DOHH2 (cell line): ENCODE measurements around the gene ODC1.

ENCODE experiments used
- EZH2phosphoT487 ChIP-seq: fragments of 200-600 bp; sonication (generic); IDR thresholded peaks from 2 replicates; pipeline ENCODE4 v1.6.1; 2017; ENCODE audit warnings: borderline replicate concordance, mild to moderate bottlenecking, antibody characterized with exemption, low read length, moderate library complexity, mixed read lengths
- TF ChIP-seq, protein P1 (sequence below): fragments of 200-600 bp; sonication (generic); IDR thresholded peaks from one replicate; pipeline ENCODE4 v1.5.1; 2014; ENCODE audit warnings: antibody characterized with exemption, mild to moderate bottlenecking, low read depth, low read length; ENCODE audit not compliant: poor library complexity, severe bottlenecking

DNA sequence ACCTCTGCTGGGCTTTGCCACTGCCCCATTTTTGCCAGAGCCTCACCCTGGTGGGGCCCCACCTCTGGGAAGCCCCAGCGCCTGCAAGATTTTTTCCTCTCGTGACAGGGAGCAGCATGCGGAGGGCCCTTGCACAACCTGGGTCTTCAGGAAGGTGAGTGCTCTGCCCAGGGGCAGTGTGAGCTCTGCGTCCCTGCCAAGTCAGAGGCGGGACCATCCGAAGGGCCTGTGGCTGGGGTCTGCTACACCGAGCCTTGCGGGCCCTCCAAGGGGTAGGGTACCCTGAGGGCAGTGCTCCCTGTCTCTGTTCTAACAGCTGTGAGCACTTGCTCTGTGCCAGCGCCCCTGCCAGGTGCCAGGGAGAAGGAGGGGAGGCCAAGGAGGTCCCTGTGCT lies 5.8 kb upstream of the ODC1 start:
- TF ChIP-seq, protein P1, sequence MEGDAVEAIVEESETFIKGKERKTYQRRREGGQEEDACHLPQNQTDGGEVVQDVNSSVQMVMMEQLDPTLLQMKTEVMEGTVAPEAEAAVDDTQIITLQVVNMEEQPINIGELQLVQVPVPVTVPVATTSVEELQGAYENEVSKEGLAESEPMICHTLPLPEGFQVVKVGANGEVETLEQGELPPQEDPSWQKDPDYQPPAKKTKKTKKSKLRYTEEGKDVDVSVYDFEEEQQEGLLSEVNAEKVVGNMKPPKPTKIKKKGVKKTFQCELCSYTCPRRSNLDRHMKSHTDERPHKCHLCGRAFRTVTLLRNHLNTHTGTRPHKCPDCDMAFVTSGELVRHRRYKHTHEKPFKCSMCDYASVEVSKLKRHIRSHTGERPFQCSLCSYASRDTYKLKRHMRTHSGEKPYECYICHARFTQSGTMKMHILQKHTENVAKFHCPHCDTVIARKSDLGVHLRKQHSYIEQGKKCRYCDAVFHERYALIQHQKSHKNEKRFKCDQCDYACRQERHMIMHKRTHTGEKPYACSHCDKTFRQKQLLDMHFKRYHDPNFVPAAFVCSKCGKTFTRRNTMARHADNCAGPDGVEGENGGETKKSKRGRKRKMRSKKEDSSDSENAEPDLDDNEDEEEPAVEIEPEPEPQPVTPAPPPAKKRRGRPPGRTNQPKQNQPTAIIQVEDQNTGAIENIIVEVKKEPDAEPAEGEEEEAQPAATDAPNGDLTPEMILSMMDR = no peak
- TF ChIP-seq EZH2phosphoT487 = no peak
